G401 (cell line): ENCODE data around the gene LONP2. TPM values are rescaled to one million over a fixed set of nuclear protein-coding genes. Genes with fewer than 3 reads are reported as not detected.
"Not testable (repeated sequence)": the region's sequence is repeated elsewhere in the genome, so short reads cannot be mapped to it uniquely, and the experiment has no call there.

ENCODE experiments used
- DNase-seq: peaks from one replicate; pipeline ENCODE4 v3.0.0-alpha.2; 2015; ENCODE audit warnings: low spot score
- in situ Hi-C: cut with HindIII; loops from 2 replicates; pipeline ENCODE4 v1.10.0; 2016; ENCODE audit warnings: low sequenced_read_pairs, mixed read lengths
- total RNA-seq: library from RNA; depleted of rRNA; stranded (reverse); fragments of >200 nt; shearing (Covaris generic); gene quantifications from 2 replicates; pipeline ENCODE4 v1.2.3, GENCODE V29; 2014

LONP2 gene
- total RNA-seq, 1 experiment from 2014 or later, result 36.1 TPM

DNA sequence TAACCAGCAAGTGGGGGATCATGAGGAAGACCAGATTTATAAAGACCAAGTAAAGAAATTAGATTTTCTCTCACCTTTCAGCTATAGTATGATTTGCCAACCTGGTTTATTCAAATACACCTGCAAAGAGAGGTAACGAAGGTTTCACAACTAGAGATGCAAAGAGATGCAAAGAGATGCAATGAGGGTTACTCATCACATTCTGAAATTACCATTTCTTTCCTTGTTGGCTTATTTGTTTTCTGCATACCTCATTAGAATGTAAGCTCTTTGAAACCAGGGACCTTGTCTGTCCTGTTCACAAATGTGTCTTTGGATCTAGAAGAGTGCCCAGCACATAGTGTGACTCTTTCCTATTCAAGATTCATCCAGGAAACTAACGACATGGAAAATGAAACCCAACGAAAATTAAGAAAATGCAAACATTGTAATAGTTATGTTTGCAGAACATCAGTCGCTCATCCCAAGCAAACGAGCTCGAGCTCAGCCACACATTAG, 9.0 kb upstream of the LONP2 start:
- in situ Hi-C loops, result no loop called here

DNA sequence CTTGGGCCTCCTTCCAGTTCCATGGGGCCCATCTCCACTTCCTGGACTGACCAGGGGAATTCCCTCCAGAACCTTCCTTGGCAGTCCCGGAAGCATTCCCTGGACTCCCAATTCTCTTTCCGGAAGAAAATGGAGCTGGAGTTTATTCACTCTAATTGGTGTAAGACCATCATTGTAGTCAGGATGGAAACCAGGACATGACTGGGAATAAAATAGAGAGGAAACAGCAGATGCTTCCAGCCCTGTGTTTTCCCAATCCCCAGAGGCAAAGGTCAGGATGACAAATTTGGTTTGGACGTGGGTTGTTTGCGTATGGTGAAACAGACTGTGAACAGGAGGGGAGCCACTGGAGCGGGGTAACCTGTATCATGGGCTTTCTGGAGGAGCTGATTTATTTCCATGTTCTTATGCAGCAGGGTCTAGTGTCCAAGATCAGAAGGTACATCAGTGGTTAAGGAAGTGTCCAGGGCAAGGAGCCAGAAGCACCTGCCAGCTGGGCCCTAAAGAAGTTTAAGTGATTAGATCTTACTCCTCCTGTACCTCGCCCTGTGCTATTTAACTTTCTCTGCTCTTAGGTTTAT, 8.5 kb upstream of the LONP2 start:
- in situ Hi-C loops, result no loop called here
- DNase-seq, result no peak

More for the DNA sequence above, 9.0 kb upstream of the LONP2 start:
- DNase-seq, result no peak

DNA sequence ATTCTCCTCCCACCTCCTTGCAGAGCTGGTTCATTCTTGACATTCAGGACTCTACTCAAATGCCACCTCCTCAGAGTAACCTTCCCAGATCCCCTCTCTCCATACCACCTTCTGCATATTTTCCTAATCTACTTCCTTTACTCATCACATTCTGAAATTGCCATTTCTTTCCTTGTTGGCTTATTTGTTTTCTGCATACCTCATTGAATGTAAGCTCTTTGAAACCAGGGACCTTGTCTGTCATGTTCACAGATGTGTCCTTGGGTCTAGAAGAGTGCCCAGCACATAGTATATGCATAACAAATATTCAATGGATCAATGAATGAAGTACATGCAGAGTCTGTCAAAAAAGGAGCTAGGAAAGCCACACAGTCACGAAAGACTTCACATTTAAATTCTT, 7.8 kb upstream of the LONP2 start:
- no peak for DNase-seq
- in situ Hi-C loops, result no loop called here

DNA sequence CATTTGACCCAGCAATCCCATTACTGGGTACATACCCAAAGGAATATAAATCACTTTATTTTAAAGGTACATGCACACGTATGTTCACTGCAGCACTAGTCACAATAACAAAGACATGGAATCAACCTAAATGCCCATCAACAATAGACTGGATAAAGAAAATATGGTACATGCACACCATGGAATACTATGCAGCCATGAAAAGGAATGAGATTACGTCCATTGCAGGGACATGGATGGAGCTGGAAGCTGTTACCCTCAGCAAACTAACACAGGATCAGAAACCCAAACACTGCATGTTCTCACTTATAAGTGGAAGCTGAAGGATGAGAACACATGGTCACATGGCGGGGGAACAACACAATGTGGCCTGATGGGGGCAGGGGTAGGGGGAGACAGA, 4.0 kb upstream of the LONP2 start:
- DNase-seq, in situ Hi-C loops: not testable (repeated sequence)

DNA sequence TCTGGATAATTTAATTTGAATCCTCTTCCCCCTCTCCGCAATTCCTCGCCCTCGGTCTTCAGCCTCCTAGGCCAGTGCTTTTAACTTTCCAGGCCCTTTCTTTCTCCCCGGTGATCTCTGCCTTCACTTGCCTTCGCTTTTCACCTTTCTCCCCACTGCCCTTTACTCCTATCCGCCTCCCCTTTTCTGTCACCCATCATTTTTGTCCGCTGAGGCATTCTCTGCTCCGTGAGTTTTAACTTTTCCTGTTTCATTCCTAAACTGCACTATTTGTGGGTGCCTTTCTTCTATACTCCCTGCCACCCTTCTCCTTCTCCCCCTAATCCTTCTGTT, 729 bp downstream of the LONP2 start:
- DNase-seq, result no peak
- in situ Hi-C loops, result no loop called here

DNA sequence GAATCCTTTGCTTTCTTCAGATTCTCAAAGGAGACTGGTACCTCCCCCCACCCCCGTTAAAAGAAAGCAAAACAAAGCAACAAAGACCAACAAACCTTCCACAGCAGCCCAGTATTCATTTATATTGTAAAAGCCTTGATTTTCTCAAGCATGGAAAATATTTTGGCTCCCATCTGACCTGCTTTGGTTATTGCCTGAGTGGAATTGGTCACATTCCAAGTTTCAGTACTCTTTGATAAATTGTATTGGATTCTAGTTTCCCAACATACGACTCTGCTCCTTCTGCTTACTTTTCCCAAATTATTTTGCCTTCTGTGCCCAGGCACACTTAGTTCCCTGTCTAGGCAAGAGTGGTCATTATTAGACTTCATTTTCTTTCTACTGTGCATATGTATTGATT, 2.0 kb downstream of the LONP2 start:
- no peak for DNase-seq
- in situ Hi-C loops, result no loop called here

DNA sequence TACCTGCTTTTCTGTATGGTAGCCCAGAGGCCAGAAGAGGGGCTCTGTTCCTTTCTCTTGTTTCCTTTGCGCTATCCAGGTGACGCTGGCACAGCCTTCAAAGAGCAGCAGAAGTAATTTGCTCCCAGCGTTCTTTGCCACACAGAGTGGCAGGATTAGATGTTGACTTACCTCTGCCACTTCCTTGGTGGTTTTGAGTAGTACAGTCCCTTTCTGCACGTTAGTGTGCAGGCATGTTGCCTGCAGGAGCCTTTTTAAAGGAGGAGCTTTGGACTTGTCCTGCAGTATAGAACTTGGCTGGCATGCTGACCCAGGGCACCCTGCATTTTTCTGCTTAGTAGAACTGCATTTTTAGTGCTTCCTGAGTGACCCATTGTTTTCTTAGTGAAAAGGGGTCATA, 3.2 kb downstream of the LONP2 start, which contains the start of gene ABCC11:
Gene ABCC11, minus strand, starts transcription at position 229 of the 400 bp plus-strand sequence. CDS start 15,618 bp downstream, outside the sequence.
- DNase-seq, result no peak
- in situ Hi-C loops, result no loop called here

DNA sequence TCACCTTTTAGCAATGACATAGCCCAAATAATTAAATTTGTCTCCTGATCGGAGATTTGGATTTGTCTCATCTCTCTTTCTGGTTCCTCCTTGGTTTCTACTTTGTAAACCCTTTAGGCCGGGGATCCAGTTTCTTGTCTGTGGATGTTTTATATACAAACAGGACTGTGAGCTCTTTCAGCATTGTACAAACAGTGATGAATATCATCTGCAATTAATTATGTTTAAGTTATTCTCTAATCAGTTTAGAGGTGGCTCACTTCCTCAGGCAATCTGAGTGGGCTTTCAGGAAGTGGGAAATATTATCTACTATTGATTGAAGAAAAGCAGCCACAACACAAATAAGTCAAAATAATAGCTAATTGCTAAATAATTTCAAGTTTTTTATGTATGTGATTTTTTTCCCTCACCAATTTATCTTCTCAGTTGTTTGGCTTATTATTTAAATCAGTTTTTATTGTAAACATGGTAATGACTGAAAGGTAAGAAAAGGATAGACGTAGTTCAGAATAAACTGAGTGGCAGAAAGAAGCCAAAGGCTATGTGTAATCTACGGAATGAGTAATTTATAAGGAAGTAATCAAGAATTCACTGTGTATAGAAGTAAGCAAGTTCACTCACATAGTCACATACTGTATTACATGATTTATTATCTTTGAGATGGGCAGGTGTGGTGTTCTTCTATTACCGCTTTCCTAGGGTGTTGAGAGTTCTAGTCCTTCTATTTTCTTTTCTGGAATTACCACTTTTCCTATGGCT, 6.6 kb downstream of the LONP2 start:
- in situ Hi-C loops, result no loop called here
- DNase-seq, result no peak

DNA sequence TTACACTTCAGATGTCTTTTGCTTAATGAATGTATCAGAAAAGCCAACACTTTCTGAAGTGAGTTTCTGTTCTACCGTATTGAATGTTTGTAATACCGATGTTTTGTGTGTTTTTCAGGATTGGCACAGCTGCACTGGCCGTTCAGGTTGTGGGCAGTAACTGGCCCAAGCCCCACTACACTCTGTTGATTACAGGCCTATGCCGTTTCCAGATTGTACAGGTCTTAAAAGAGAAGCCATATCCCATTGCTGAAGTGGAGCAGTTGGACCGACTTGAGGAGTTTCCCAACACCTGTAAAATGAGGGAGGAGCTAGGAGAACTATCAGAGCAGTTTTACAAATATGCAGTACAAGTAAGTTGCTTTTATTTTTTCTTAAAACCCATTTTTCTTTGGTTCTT, 7.9 kb downstream of the LONP2 start:
- in situ Hi-C loops, result no loop called here
- no peak for DNase-seq

DNA sequence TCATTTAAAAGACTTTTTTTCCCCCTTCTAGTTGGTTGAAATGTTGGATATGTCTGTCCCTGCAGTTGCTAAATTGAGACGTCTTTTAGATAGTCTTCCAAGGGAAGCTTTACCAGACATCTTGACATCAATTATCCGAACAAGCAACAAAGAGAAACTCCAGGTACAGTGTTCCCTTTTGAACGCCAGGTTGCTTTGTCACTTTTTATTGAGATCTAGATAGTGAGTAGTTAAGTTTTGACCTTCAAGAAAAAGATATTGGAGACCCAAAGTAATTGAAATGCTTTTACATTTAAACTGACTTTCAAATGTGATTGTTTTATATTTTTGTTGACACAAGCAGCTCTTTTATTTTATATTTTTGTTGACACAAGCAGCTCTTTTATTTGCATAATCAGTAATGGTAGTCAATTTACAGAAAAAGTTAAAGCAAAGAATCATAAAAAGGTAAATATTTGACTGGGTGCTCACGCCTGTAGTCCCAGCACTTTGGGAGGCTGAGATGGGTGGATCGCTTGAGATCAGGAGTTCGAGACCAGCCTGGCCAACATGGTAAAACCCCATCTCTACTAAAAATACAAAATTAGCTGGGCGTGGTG, 12.6 kb downstream of the LONP2 start:
- DNase-seq, result no peak
- in situ Hi-C loops, result no loop called here

DNA sequence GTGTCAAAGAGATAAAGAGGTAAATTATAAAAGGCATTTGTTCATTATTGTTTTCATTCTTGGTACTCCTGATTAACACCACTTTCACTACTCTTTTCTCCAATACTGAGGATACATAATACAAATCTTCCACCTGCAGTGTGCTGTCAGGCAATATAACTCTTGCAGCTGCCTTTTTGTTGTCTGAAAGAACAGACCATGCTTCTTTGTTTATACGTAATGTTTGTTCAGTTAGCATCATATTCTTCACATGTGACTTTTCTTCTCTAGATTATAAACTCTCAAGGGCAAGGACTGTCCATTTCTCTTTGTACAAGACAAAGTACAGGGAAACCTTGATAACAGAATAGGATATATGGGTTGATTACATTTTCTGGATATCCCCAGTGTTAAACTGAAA, 17.5 kb downstream of the LONP2 start:
- DNase-seq, result no peak
- in situ Hi-C loops, result no loop called here

DNA sequence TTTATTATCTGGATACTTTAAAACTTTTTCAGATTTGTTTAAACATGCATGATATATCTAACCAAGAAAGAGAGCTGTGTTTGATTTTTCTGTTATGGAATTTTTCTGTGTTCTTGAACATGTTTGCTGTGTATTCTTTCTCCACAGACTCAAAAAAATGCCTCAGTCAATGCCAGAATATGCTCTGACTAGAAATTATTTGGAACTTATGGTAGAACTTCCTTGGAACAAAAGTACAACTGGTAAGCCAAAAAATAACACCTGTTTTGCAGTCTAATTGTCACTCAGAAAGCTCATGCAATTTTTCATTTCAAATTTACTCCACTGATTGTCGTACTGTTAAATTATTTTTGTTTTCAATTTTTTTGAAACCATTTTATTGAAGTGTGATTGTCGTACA, 18.5 kb downstream of the LONP2 start:
- in situ Hi-C loops, result no loop called here
- DNase-seq, result no peak

DNA sequence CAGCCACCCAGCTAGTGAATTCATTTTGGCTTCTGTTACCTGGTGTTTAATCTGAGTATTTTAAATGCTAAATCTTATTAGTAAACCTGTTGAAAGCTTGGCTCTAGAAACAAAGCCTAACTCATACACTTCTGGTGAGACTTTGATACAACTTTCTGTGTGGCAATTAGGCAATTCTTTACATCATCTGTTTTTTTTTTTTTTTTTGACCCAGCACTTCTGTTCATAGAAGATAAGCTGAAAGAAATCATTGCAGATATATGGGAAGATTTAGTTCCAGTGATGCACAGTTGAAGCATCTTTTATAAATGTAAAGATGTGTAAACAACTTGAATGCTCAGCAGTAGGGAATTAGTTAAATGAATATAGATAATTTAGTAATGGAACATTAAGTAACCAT, 24.9 kb downstream of the LONP2 start:
- in situ Hi-C loops, result no loop called here
- peak; percentile 51 for DNase-seq

DNA sequence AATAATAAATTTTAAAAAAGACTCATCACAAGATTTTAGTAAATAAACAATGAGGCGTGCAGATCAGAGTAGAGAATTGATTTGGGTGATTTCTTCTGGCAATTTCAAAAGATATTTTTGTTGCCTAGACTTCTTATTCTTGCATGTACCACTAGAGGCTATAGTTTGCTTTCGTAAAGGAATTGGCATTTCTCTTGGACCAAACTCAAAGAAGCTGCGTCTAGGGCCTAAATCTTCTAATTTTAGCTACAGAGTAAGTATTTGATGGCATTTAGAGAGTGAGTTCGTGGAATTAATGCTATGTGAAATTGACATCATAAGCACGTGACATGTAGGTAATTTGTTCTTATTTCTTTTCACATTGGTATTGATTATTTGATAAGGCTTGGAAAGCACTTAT, 27.6 kb downstream of the LONP2 start:
- DNase-seq, result no peak
- in situ Hi-C loops, result no loop called here

DNA sequence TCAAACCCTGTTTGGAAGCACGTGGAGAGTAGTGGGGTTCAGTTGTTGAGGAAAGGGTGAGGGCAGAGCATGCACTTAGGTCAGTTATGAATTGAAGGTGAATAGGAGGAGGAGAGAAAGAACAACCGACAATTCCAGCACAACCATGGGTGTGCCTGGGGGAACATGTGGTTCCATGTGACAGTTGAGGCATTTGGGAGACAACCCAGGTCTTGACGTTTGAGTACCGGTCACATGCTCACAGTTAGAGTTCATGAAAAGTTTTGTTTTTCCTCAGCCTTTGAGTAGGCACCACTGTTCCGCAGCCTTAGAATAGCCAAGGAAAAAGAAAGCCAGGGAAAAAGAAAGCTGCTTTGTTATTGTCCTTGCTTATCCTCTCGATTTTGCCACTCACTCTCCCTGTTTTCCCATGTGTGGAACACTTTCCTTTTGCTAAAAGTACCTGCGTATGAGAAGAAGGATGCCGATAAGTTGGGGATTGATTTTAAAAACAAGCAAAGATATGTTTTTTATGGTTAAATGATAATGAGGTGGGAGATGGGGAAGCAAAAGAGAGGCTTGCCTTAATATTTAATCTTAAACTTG, 28.8 kb downstream of the LONP2 start:
- DNase-seq, result no peak
- in situ Hi-C loops, result no loop called here

DNA sequence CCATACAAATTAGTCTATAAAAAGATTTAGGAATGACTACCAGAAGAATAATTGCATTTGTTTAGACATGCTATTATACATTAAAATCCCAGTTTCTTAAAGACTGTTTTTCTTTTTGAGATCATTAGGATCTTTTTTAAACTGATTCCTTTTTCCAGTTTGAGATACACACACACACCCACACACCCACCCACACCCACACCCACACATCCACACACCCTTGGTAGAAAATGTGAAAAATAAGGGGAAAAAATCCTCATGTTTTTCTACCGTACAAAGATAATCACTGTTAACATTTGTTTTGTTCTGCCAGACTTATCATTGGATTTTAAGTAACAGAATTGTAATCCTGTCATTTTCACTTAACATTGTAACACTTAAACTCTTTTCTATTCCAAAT, 30.4 kb downstream of the LONP2 start:
- in situ Hi-C loops, result no loop called here
- DNase-seq, result no peak

DNA sequence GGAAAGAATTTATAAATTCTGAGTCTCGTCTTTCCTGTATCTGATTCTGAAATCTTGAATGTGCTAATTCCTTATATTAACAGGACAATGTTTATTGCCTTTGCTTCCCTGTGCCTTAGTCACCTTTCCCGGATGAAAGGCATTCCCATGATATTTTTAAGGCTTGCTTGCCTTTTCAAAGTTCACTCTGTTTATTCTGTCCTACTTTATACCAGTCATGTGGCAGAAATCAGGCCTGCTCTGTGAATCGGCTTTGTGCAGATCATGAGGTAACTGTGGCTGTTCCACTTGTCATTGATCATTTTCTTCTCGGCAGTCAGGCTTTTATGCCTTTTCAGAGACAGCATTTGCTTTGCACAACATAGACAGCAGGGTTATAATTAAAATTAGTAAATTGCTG, 32.0 kb downstream of the LONP2 start:
- peak; percentile 45 for DNase-seq
- in situ Hi-C loops, result no loop called here

DNA sequence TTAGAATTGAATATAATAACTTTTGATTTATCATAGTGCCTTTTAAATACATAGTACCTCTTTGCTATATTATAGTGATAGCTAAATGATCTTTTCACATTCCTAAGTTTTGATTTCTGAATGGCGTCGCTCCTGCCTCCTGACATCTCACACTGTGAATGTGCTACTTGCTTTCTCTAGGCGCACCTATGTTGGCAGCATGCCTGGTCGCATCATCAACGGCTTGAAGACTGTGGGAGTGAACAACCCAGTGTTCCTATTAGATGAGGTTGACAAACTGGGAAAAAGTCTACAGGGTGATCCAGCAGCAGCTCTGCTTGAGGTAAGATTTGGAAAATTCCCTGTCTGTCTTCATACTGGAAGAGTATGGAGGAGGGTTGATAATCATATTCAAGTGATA, 33.1 kb downstream of the LONP2 start:
- peak; percentile 74 for DNase-seq
- in situ Hi-C loops, result no loop called here

DNA sequence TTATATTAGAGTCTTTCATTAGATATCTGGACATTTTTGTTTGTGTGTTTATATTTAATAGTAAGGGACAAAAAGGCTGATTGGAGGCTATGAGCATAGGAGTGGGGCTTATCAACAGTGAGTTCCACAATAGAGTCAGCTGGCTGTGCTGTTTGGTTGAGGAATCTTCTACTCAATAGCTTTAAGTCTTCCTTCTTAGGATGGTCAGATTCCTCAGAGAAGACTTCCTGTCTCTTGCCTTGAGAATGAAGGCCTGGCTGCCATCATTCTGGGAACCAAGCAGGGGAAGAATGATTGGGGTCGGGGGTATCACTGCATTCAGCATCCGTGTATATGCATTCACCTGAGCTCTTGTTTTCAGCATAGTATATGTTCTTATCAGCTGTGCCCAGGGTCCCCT, 35.1 kb downstream of the LONP2 start:
- in situ Hi-C loops, result no loop called here
- no peak for DNase-seq

DNA sequence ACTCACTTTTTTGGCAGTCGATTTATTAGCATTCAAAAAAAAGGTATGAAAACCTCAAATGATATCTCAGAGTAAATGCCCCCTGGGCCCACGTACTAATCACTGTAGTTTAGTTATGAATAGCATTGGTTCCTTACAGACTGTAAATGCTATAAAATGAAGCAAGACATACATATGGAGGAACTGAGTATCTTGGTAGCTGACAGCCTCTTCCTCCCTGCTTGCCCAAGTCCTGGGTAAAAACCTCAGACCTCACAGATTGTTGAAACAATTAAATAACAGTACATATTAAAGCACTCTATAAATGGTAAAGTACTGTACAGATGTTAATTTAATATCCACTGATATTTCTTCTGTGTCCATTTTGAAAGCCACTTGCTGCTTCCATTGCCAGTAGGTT, 36.4 kb downstream of the LONP2 start:
- in situ Hi-C loops, result no loop called here
- DNase-seq, result no peak
